ENCODE results near the gene SCAF4.

The SCAF4 gene

GRCh38 chr21:31671146-31671716 lies 60.7 kb downstream of the SCAF4 start:
- H3K27me3 ChIP-seq (ENCODE audit: control insufficient read depth, insufficient read depth, low read length), result no peaks in the 10 kb centered on the region
- H3K79me2 ChIP-seq, result no peaks in the 10 kb centered on the region
- H3K9ac ChIP-seq, result no peak overlapping the region
- no peaks in the 10 kb centered on the region for H3K9me3 ChIP-seq (ENCODE audit: control insufficient read depth, low read length)
- TF ChIP-seq, protein P1, sequence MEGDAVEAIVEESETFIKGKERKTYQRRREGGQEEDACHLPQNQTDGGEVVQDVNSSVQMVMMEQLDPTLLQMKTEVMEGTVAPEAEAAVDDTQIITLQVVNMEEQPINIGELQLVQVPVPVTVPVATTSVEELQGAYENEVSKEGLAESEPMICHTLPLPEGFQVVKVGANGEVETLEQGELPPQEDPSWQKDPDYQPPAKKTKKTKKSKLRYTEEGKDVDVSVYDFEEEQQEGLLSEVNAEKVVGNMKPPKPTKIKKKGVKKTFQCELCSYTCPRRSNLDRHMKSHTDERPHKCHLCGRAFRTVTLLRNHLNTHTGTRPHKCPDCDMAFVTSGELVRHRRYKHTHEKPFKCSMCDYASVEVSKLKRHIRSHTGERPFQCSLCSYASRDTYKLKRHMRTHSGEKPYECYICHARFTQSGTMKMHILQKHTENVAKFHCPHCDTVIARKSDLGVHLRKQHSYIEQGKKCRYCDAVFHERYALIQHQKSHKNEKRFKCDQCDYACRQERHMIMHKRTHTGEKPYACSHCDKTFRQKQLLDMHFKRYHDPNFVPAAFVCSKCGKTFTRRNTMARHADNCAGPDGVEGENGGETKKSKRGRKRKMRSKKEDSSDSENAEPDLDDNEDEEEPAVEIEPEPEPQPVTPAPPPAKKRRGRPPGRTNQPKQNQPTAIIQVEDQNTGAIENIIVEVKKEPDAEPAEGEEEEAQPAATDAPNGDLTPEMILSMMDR (IDR thresholded peaks at IDR 0.05), result no peak
- no peak overlapping the region for H2AFZ ChIP-seq
- no peak overlapping the region for H3K4me3 ChIP-seq (ENCODE audit: low read depth, low read length)
- H3K36me3 ChIP-seq (ENCODE audit: control insufficient read depth, insufficient read depth, low read length), result no peaks in the 10 kb centered on the region
- no peaks in the 10 kb centered on the region for H3K4me1 ChIP-seq
- no peak overlapping the region for H3K4me2 ChIP-seq (ENCODE audit: low read length)
- no peak overlapping the region for H3K27ac ChIP-seq

- no peak overlapping the region for H3K27ac ChIP-seq
- no peaks in the 10 kb centered on the region for H3K36me3 ChIP-seq (ENCODE audit: control insufficient read depth, insufficient read depth, low read length)
- H3K79me2 ChIP-seq, result no peaks in the 10 kb centered on the region
- no peaks in the 10 kb centered on the region for H3K27me3 ChIP-seq (ENCODE audit: control insufficient read depth, insufficient read depth, low read length)
- no peak overlapping the region for H3K4me3 ChIP-seq (ENCODE audit: low read depth, low read length)
- no peaks in the 10 kb centered on the region for H3K9me3 ChIP-seq (ENCODE audit: control insufficient read depth, low read length)
- H3K9ac ChIP-seq, result no peak overlapping the region
- TF ChIP-seq, protein P1 (IDR thresholded peaks at IDR 0.05), result no peak
- H2AFZ ChIP-seq, result no peak overlapping the region
- H3K4me1 ChIP-seq, result no peaks in the 10 kb centered on the region
- no peak overlapping the region for H3K4me2 ChIP-seq (ENCODE audit: low read length)
Measured at GRCh38 chr21:31670070-31670469, 61.8 kb downstream of the SCAF4 start.

DNA sequence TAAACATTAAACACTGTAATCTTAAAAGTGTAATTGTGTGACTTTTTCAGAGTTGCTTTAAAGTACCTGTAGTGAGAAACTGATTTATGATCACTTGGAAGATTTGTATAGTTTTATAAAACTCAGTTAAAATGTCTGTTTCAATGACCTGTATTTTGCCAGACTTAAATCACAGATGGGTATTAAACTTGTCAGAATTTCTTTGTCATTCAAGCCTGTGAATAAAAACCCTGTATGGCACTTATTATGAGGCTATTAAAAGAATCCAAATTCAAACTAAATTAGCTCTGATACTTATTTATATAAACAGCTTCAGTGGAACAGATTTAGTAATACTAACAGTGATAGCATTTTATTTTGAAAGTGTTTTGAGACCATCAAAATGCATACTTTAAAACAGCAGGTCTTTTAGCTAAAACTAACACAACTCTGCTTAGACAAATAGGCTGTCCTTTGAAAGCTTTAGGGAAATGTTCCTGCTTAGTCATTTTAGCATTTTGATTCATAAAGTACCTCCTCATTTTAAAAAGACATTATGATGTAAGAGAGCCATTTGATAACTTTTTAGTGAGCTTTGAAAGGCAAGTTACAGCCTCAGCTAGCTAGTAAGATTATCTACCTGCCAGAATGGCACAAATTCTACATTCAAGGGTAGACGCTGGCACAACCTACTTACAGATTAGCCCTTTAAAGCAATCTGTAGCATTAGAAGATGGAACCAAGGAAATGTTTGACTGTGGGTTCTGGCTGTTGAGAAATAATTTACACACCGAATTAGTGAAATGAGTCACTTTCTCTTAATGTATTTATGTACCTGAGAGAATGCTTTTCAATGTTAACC lies 63.0 kb downstream of the SCAF4 start:
- Histone ChIP-seq H2AFZ (no peak overlapping the region), H3K79me2 (peaks cover 2% of the 10 kb centered on the region), H3K4me3 (ENCODE audit: low read depth, low read length) (no peak overlapping the region), H3K36me3 (ENCODE audit: control insufficient read depth, insufficient read depth, low read length) (no peaks in the 10 kb centered on the region), H3K4me1 (no peaks in the 10 kb centered on the region), H3K27me3 (ENCODE audit: control insufficient read depth, insufficient read depth, low read length) (no peaks in the 10 kb centered on the region), H3K27ac (no peak overlapping the region), H3K9me3 (ENCODE audit: control insufficient read depth, low read length) (no peaks in the 10 kb centered on the region), H3K9ac (no peak overlapping the region), H3K4me2 (ENCODE audit: low read length) (no peak overlapping the region)
- TF ChIP-seq, protein P1 (IDR thresholded peaks at IDR 0.05), result no peak

GRCh38 chr21:31667639-31668038 lies 64.3 kb downstream of the SCAF4 start:
- H3K4me3 ChIP-seq (ENCODE audit: low read depth, low read length), result no peak overlapping the region
- no peaks in the 10 kb centered on the region for H3K27me3 ChIP-seq (ENCODE audit: control insufficient read depth, insufficient read depth, low read length)
- H3K9me3 ChIP-seq (ENCODE audit: control insufficient read depth, low read length), result no peaks in the 10 kb centered on the region
- no peak overlapping the region for H3K9ac ChIP-seq
- H3K79me2 ChIP-seq, result peaks cover 3% of the 10 kb centered on the region
- H3K4me1 ChIP-seq, result no peaks in the 10 kb centered on the region
- H3K4me2 ChIP-seq (ENCODE audit: low read length), result no peak overlapping the region
- H3K27ac ChIP-seq, result no peak overlapping the region
- TF ChIP-seq, protein P1 (IDR thresholded peaks at IDR 0.05), result no peak
- H2AFZ ChIP-seq, result no peak overlapping the region
- H3K36me3 ChIP-seq (ENCODE audit: control insufficient read depth, insufficient read depth, low read length), result no peaks in the 10 kb centered on the region

All from parathyroid adenoma (tissue), 2 donors.